GM23338 (cell line): ENCODE results near the gene UBE2K. TPM values are rescaled to one million over a fixed set of nuclear protein-coding genes. Genes with fewer than 3 reads are reported as not detected.

Experiments used
- ATAC-seq: fragments of 200-7000 bp; cut with Tn5 transposase; 3 replicates; pipeline ENCODE4 v1.9.1; 2020
- DNase-seq: peaks from one replicate; pipeline ENCODE4 v3.0.0-alpha.2; 2015; ENCODE audit warnings: low spot score
- H2AFZ ChIP-seq: fragments of 200-600 bp; sonication (generic); 2 replicates; pipeline ENCODE4 v1.8.0; 2016; ENCODE audit warnings: antibody characterized with exemption, mild to moderate bottlenecking, moderate library complexity
- H3F3A ChIP-seq: fragments of 200-600 bp; sonication (generic); replicated peaks from 2 replicates; pipeline ENCODE4 v1.8.0; 2017; ENCODE audit warnings: antibody characterized with exemption, mixed run types, low read depth
- H3K27ac ChIP-seq: fragments of 200-600 bp; sonication (generic); 2 replicates; pipeline ENCODE4 v1.6.1; 2016; ENCODE audit warnings: low read depth
- H3K27me3 ChIP-seq: fragments of 200-600 bp; sonication (generic); 2 replicates; pipeline ENCODE4 v1.8.0; 2016; ENCODE audit warnings: mild to moderate bottlenecking, mixed run types, moderate library complexity; ENCODE audit not compliant: insufficient read depth
- H3K36me3 ChIP-seq: fragments of 200-600 bp; sonication (generic); 2 replicates; pipeline ENCODE4 v1.8.0; 2016; ENCODE audit warnings: mild to moderate bottlenecking; ENCODE audit not compliant: insufficient read depth
- H3K4me1 ChIP-seq: fragments of 200-600 bp; sonication (generic); 2 replicates; pipeline ENCODE4 v1.8.0; 2016; ENCODE audit warnings: mild to moderate bottlenecking, moderate library complexity; ENCODE audit not compliant: insufficient read depth
- H3K4me2 ChIP-seq: fragments of 200-600 bp; sonication (generic); 2 replicates; pipeline ENCODE4 v1.7.1; 2017; ENCODE audit warnings: mixed run types
- H3K4me3 ChIP-seq: fragments of 200-600 bp; sonication (generic); 2 replicates; pipeline ENCODE4 v1.6.1; 2016; ENCODE audit warnings: mixed run types
- H3K79me2 ChIP-seq: fragments of 200-600 bp; sonication (generic); replicated peaks from 2 replicates; pipeline ENCODE4 v1.8.0; 2017; ENCODE audit warnings: mild to moderate bottlenecking; ENCODE audit not compliant: insufficient read depth
- H3K9me2 ChIP-seq: fragments of 200-600 bp; sonication (generic); 2 replicates; pipeline ENCODE4 v1.8.0; 2017; ENCODE audit not compliant: insufficient read depth
- H4K20me1 ChIP-seq: fragments of 200-600 bp; sonication (generic); replicated peaks from 2 replicates; pipeline ENCODE4 v1.8.0; 2017; ENCODE audit warnings: mild to moderate bottlenecking; ENCODE audit not compliant: insufficient read depth
- H3K27ac Mint-ChIP-seq: 2 replicates; pipeline ENCODE4 v1.8.0; 2020; ENCODE audit warnings: inconsistent platforms, mild to moderate bottlenecking, moderate library complexity, mixed read lengths
- H3K27me3 Mint-ChIP-seq: 3 replicates; pipeline ENCODE4 v1.8.0; 2022; ENCODE audit warnings: low read depth, mild to moderate bottlenecking, moderate library complexity, mixed read lengths, inconsistent platforms; ENCODE audit not compliant: insufficient read depth, poor library complexity
- H3K36me3 Mint-ChIP-seq: 3 replicates; pipeline ENCODE4 v1.8.0; 2021; ENCODE audit warnings: low read depth, mild to moderate bottlenecking, inconsistent platforms, moderate library complexity, mixed read lengths
- H3K4me1 Mint-ChIP-seq: 3 replicates; pipeline ENCODE4 v1.8.0; 2020; ENCODE audit warnings: mild to moderate bottlenecking, inconsistent platforms, mixed read lengths
- H3K4me3 Mint-ChIP-seq: 3 replicates; pipeline ENCODE4 v1.8.0; 2021; ENCODE audit warnings: moderate library complexity, mild to moderate bottlenecking, inconsistent platforms, mixed read lengths
- H3K9me3 Mint-ChIP-seq: 3 replicates; pipeline ENCODE4 v1.8.0; 2020; ENCODE audit warnings: moderate library complexity, mild to moderate bottlenecking, inconsistent platforms, mixed read lengths
- CREB1 ChIP-seq: fragments of 250-450 bp; sonication (Bioruptor Pico); IDR thresholded peaks from 2 replicates; pipeline ENCODE4 v1.5.0; 2020; ENCODE audit warnings: low read depth, mild to moderate bottlenecking, moderate library complexity
- EZH2 ChIP-seq: fragments of 200-600 bp; sonication (generic); IDR thresholded peaks from one replicate; pipeline ENCODE4 v1.8.0; 2017; ENCODE audit warnings: antibody characterized with exemption, mild to moderate bottlenecking, low read depth; ENCODE audit not compliant: unreplicated experiment
- EZH2phosphoT487 ChIP-seq: fragments of 200-600 bp; sonication (generic); IDR thresholded peaks from one replicate; pipeline ENCODE4 v1.8.1; 2018; ENCODE audit warnings: antibody characterized with exemption; ENCODE audit not compliant: unreplicated experiment
- JUNB ChIP-seq: IDR thresholded peaks from one replicate; pipeline ENCODE4 v1.6.1; 2016; ENCODE audit warnings: antibody characterized with exemption; ENCODE audit not compliant: unreplicated experiment
- NANOG ChIP-seq: IDR thresholded peaks from 2 replicates; pipeline ENCODE4 v1.6.1; 2016; ENCODE audit warnings: antibody characterized with exemption, borderline replicate concordance
- POLR2AphosphoS5 ChIP-seq: IDR thresholded peaks from 2 replicates; pipeline ENCODE4 v1.6.1; 2016; ENCODE audit warnings: antibody characterized with exemption, low read depth
- REST ChIP-seq: IDR thresholded peaks from one replicate; pipeline ENCODE4 v1.6.1; 2018; ENCODE audit warnings: antibody characterized with exemption; ENCODE audit not compliant: unreplicated experiment
- STAT1 ChIP-seq: IDR thresholded peaks from one replicate; pipeline ENCODE4 v1.6.1; 2016; ENCODE audit warnings: antibody characterized with exemption; ENCODE audit not compliant: unreplicated experiment
- ZNF114 ChIP-seq: fragments of 250-450 bp; sonication (Bioruptor Pico); IDR thresholded peaks from 2 replicates; pipeline ENCODE4 v1.5.0; 2020; ENCODE audit warnings: mild to moderate bottlenecking, moderate library complexity
- ZNF331 ChIP-seq: fragments of 250-450 bp; sonication (Bioruptor Pico); IDR thresholded peaks from 2 replicates; pipeline ENCODE4 v1.5.0; 2020; ENCODE audit warnings: low read depth, mild to moderate bottlenecking, moderate library complexity
- polyA plus RNA-seq: library from polyadenylated mRNA; unstranded; fragments of >200 nt; fragmentation: Nextera tagmentation; extraction: Ambion mirVana; gene quantifications from 2 replicates; pipeline ENCODE4 v1.2.1, GENCODE V29; 2016
- total RNA-seq: library from RNA; depleted of rRNA; stranded (reverse); fragments of >200 nt; shearing (Covaris generic); gene quantifications from 2 replicates; pipeline ENCODE4 v1.2.3, GENCODE V29; 2014
- TF ChIP-seq, protein P1 (sequence below): IDR thresholded peaks from 2 replicates; pipeline ENCODE4 v1.6.1; 2016; ENCODE audit warnings: antibody characterized with exemption
- TF ChIP-seq, protein P2 (sequence below), 2 experiments: fragments of 200-600 bp in 1 of 2; sonication (generic) in 1 of 2; conservative IDR thresholded peaks; 2 replicates each; pipeline versions ENCODE4 v1.5.1 to v1.6.1; 2016 to 2017; ENCODE audit warnings: antibody characterized with exemption in 2 of 2, low read depth in 2 of 2, mild to moderate bottlenecking in 2 of 2, moderate library complexity in 1 of 2
- TF ChIP-seq, protein P3 (sequence below): fragments of 250-450 bp; sonication (Bioruptor Pico); IDR thresholded peaks from 2 replicates; pipeline ENCODE4 v1.5.0; 2020; ENCODE audit warnings: mild to moderate bottlenecking, moderate library complexity

The UBE2K gene
- total and polyA plus RNA-seq, 2 experiments from 2014 or later, result 97.7 to 207 TPM

- Mint-ChIP-seq H3K36me3 (peaks cover 11% of the 10 kb centered on the region), H3K4me3 (no peak overlapping the region; the same call in 2 of the 3 replicates), H3K27me3 (peaks cover 7% of the 10 kb centered on the region), H3K4me1 (peaks cover 16% of the 10 kb centered on the region), H3K9me3 (no peaks in the 10 kb centered on the region), H3K27ac (peak overlapping the region; percentile 65; the same call in 1 of the 2 replicates)
- H3K27ac ChIP-seq, result no peak overlapping the region
- H3F3A ChIP-seq, result peaks cover 3% of the 10 kb centered on the region; the same call in 1 of the 2 replicates
- no peak overlapping the region for H3K4me3 ChIP-seq
- DNase-seq, result no peak
- no peaks in the 10 kb centered on the region for H3K36me3 ChIP-seq
- H3K79me2 ChIP-seq, result 0 out of 2 replicates have a peak, but pooled peaks cover 3% of the 10 kb centered on the region
- no peak overlapping the region for H2AFZ ChIP-seq
- TF ChIP-seq, protein P1, sequence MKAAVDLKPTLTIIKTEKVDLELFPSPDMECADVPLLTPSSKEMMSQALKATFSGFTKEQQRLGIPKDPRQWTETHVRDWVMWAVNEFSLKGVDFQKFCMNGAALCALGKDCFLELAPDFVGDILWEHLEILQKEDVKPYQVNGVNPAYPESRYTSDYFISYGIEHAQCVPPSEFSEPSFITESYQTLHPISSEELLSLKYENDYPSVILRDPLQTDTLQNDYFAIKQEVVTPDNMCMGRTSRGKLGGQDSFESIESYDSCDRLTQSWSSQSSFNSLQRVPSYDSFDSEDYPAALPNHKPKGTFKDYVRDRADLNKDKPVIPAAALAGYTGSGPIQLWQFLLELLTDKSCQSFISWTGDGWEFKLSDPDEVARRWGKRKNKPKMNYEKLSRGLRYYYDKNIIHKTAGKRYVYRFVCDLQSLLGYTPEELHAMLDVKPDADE, result no peak
- TF ChIP-seq POLR2AphosphoS5 (no peak), STAT1 (no peak), ZNF331 (no peak), JUNB (no peak), NANOG (no peak), CREB1 (CRISPR knock-in tag) (no peak), EZH2phosphoT487 (no peak), REST (no peak), ZNF114 (CRISPR knock-in tag) (no peak), EZH2 (no peak)
- TF ChIP-seq, protein P2, sequence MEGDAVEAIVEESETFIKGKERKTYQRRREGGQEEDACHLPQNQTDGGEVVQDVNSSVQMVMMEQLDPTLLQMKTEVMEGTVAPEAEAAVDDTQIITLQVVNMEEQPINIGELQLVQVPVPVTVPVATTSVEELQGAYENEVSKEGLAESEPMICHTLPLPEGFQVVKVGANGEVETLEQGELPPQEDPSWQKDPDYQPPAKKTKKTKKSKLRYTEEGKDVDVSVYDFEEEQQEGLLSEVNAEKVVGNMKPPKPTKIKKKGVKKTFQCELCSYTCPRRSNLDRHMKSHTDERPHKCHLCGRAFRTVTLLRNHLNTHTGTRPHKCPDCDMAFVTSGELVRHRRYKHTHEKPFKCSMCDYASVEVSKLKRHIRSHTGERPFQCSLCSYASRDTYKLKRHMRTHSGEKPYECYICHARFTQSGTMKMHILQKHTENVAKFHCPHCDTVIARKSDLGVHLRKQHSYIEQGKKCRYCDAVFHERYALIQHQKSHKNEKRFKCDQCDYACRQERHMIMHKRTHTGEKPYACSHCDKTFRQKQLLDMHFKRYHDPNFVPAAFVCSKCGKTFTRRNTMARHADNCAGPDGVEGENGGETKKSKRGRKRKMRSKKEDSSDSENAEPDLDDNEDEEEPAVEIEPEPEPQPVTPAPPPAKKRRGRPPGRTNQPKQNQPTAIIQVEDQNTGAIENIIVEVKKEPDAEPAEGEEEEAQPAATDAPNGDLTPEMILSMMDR (conservative IDR thresholded peaks at IDR 0.05; ENCODE audit: low read depth in 2 of 2), result no peak
- TF ChIP-seq, protein P3, sequence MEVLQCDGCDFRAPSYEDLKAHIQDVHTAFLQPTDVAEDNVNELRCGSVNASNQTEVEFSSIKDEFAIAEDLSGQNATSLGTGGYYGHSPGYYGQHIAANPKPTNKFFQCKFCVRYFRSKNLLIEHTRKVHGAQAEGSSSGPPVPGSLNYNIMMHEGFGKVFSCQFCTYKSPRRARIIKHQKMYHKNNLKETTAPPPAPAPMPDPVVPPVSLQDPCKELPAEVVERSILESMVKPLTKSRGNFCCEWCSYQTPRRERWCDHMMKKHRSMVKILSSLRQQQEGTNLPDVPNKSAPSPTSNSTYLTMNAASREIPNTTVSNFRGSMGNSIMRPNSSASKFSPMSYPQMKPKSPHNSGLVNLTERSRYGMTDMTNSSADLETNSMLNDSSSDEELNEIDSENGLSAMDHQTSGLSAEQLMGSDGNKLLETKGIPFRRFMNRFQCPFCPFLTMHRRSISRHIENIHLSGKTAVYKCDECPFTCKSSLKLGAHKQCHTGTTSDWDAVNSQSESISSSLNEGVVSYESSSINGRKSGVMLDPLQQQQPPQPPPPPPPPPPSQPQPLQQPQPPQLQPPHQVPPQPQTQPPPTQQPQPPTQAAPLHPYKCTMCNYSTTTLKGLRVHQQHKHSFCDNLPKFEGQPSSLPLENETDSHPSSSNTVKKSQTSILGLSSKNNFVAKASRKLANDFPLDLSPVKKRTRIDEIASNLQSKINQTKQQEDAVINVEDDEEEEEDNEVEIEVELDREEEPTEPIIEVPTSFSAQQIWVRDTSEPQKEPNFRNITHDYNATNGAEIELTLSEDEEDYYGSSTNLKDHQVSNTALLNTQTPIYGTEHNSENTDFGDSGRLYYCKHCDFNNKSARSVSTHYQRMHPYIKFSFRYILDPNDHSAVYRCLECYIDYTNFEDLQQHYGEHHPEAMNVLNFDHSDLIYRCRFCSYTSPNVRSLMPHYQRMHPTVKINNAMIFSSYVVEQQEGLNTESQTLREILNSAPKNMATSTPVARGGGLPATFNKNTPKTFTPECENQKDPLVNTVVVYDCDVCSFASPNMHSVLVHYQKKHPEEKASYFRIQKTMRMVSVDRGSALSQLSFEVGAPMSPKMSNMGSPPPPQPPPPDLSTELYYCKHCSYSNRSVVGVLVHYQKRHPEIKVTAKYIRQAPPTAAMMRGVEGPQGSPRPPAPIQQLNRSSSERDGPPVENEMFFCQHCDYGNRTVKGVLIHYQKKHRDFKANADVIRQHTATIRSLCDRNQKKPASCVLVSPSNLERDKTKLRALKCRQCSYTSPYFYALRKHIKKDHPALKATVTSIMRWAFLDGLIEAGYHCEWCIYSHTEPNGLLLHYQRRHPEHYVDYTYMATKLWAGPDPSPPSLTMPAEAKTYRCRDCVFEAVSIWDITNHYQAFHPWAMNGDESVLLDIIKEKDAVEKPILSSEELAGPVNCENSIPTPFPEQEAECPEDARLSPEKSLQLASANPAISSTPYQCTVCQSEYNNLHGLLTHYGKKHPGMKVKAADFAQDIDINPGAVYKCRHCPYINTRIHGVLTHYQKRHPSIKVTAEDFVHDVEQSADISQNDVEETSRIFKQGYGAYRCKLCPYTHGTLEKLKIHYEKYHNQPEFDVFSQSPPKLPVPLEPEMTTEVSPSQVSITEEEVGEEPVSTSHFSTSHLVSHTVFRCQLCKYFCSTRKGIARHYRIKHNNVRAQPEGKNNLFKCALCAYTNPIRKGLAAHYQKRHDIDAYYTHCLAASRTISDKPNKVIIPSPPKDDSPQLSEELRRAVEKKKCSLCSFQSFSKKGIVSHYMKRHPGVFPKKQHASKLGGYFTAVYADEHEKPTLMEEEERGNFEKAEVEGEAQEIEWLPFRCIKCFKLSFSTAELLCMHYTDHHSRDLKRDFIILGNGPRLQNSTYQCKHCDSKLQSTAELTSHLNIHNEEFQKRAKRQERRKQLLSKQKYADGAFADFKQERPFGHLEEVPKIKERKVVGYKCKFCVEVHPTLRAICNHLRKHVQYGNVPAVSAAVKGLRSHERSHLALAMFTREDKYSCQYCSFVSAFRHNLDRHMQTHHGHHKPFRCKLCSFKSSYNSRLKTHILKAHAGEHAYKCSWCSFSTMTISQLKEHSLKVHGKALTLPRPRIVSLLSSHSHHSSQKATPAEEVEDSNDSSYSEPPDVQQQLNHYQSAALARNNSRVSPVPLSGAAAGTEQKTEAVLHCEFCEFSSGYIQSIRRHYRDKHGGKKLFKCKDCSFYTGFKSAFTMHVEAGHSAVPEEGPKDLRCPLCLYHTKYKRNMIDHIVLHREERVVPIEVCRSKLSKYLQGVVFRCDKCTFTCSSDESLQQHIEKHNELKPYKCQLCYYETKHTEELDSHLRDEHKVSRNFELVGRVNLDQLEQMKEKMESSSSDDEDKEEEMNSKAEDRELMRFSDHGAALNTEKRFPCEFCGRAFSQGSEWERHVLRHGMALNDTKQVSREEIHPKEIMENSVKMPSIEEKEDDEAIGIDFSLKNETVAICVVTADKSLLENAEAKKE (CRISPR knock-in tag), result no peak
- H3K4me1 ChIP-seq, result no peaks in the 10 kb centered on the region; the same call in 1 of the 2 replicates
- H4K20me1 ChIP-seq, result no peaks in the 10 kb centered on the region
- H3K9me2 ChIP-seq, result no peaks in the 10 kb centered on the region
- H3K4me2 ChIP-seq, result no peak overlapping the region
- H3K27me3 ChIP-seq, result no peaks in the 10 kb centered on the region
- no peak for ATAC-seq
These were observed 124.0 kb downstream of the UBE2K start for GRCh38 chr4:39821951-39822350.
